IMR-90 (cell line): ENCODE data around the gene OR51B4. TPM values are rescaled to one million over a fixed set of nuclear protein-coding genes. Genes with fewer than 3 reads are reported as not detected.
A peak's percentile ranks its signal among the peaks of the same experiment; 100 is the strongest.

ENCODE experiments used
- ATAC-seq: fragments of 200-7000 bp; cut with Tn5 transposase; 2 replicates; pipeline ENCODE4 v1.9.1; 2020; ENCODE audit warnings: low read depth, mild to moderate bottlenecking, moderate library complexity
- BruUV-seq: library from RNA; stranded (reverse); fragments of 400-500 nt; replicated peaks from 2 replicates; lab custom pipeline; 2021; lab: Mats Ljungman, UMichigan
- CTCF ChIA-PET: fragments of 300-600 bp; formaldehyde crosslinking; extraction: SDS; loops from one replicate; lab custom pipeline; 2021; ENCODE audit warnings: antibody characterized with exemption; lab: Yijun Ruan, JAX
- POLR2A ChIA-PET: fragments of 300-600 bp; sonication (Branson Sonifier 250); formaldehyde crosslinking; loops from one replicate; lab custom pipeline; 2022; ENCODE audit warnings: antibody characterized with exemption; ENCODE audit not compliant: unreplicated experiment; lab: Charles Lee
- DNase-seq: peaks from one replicate; pipeline ENCODE4 v3.0.0; 2013
- H2AFZ ChIP-seq: replicated peaks from 2 replicates; pipeline ENCODE3; 2013; ENCODE audit warnings: low read length, mild to moderate bottlenecking; ENCODE audit not compliant: poor library complexity
- H2AK5ac ChIP-seq: 2 replicates; pipeline ENCODE4 v1.6.1; 2013; ENCODE audit warnings: low read depth, low read length, inconsistent platforms
- H2AK9ac ChIP-seq: replicated peaks from 2 replicates; pipeline ENCODE3; 2013; ENCODE audit warnings: mild to moderate bottlenecking, low read depth, low read length, moderate library complexity; ENCODE audit not compliant: poor library complexity
- H2BK120ac ChIP-seq: 2 replicates; pipeline ENCODE4 v1.6.1; 2013; ENCODE audit warnings: low read depth, low read length, inconsistent platforms
- H2BK15ac ChIP-seq: 3 replicates; pipeline ENCODE4 v1.6.1; 2013; ENCODE audit warnings: low read depth, low read length, inconsistent platforms
- H2BK20ac ChIP-seq: 2 replicates; pipeline ENCODE4 v1.6.1; 2013; ENCODE audit warnings: low read depth, mild to moderate bottlenecking, inconsistent platforms, low read length, moderate library complexity
- H2BK5ac ChIP-seq: 2 replicates; pipeline ENCODE4 v1.6.1; 2013; ENCODE audit warnings: mild to moderate bottlenecking, low read depth, low read length, inconsistent platforms; ENCODE audit not compliant: poor library complexity, severe bottlenecking
- H3K14ac ChIP-seq: replicated peaks from 2 replicates; pipeline ENCODE4 v1.6.1; 2013; ENCODE audit warnings: low read depth, low read length, inconsistent platforms
- H3K18ac ChIP-seq: 2 replicates; pipeline ENCODE4 v1.6.1; 2013; ENCODE audit warnings: low read depth, low read length, control low read depth
- H3K23ac ChIP-seq: 2 replicates; pipeline ENCODE4 v1.6.1; 2013; ENCODE audit warnings: low read depth, low read length, inconsistent platforms
- H3K27ac ChIP-seq: 2 replicates; pipeline ENCODE4 v1.5.1; 2013; ENCODE audit warnings: mild to moderate bottlenecking, control low read depth, low read length; ENCODE audit not compliant: insufficient read depth
- H3K27me3 ChIP-seq: 2 replicates; pipeline ENCODE4 v1.6.1; 2013; ENCODE audit warnings: low read length; ENCODE audit not compliant: control insufficient read depth, insufficient read depth
- H3K36me3 ChIP-seq: 2 replicates; pipeline ENCODE4 v1.6.1; 2013; ENCODE audit warnings: low read length, mixed read lengths; ENCODE audit not compliant: control insufficient read depth, insufficient read depth
- H3K4ac ChIP-seq: 2 replicates; pipeline ENCODE4 v1.6.1; 2013; ENCODE audit warnings: low read depth, low read length, inconsistent platforms
- H3K4me1 ChIP-seq: 2 replicates; pipeline ENCODE4 v1.6.1; 2013; ENCODE audit warnings: low read length, mixed read lengths; ENCODE audit not compliant: control insufficient read depth, insufficient read depth
- H3K4me2 ChIP-seq: 2 replicates; pipeline ENCODE4 v1.6.1; 2013; ENCODE audit warnings: low read depth, mild to moderate bottlenecking, control low read depth, low read length, moderate library complexity
- H3K4me3 ChIP-seq: 2 replicates; pipeline ENCODE4 v1.5.1; 2013; ENCODE audit warnings: low read depth, mild to moderate bottlenecking, control low read depth, low read length, moderate library complexity; ENCODE audit not compliant: insufficient read depth
- H3K56ac ChIP-seq: 2 replicates; pipeline ENCODE4 v1.6.1; 2013; ENCODE audit warnings: low read length, inconsistent platforms; ENCODE audit not compliant: insufficient read depth; ENCODE audit errors: extremely low read depth
- H3K79me1 ChIP-seq, 2 experiments: 2 replicates each; pipeline ENCODE4 v1.6.1; 2013; ENCODE audit warnings: low read length in 2 of 2, inconsistent platforms in 1 of 2, low read depth in 1 of 2
- H3K9ac ChIP-seq: 2 replicates; pipeline ENCODE4 v1.6.1; 2013; ENCODE audit warnings: low read depth, low read length, control low read depth
- H3K9me1 ChIP-seq: 2 replicates; pipeline ENCODE4 v1.6.1; 2013; ENCODE audit warnings: low read length, inconsistent platforms; ENCODE audit not compliant: insufficient read depth
- H3K9me3 ChIP-seq: 2 replicates; pipeline ENCODE4 v1.6.1; 2013; ENCODE audit warnings: low read length; ENCODE audit not compliant: control insufficient read depth, insufficient read depth
- H4K20me1 ChIP-seq: 2 replicates; pipeline ENCODE4 v1.6.1; 2013; ENCODE audit warnings: low read length, inconsistent platforms; ENCODE audit not compliant: insufficient read depth
- H4K5ac ChIP-seq: 2 replicates; pipeline ENCODE4 v1.6.1; 2013; ENCODE audit warnings: mild to moderate bottlenecking, low read depth, low read length, control low read depth
- H4K8ac ChIP-seq, 2 experiments: 2 replicates each; pipeline ENCODE4 v1.6.1; 2013; ENCODE audit warnings: low read depth in 2 of 2, low read length in 2 of 2, control low read depth in 1 of 2, inconsistent platforms in 1 of 2
- H4K91ac ChIP-seq: 2 replicates; pipeline ENCODE4 v1.6.1; 2013; ENCODE audit warnings: low read depth, low read length, inconsistent platforms; ENCODE audit not compliant: insufficient read depth
- BHLHE40 ChIP-seq: fragments of 150-350 bp; IDR thresholded peaks from 2 replicates; pipeline ENCODE4 v1.6.1; 2016; ENCODE audit warnings: mild to moderate bottlenecking, low read depth, low read length
- CEBPB ChIP-seq: IDR thresholded peaks from 2 replicates; pipeline ENCODE4 v1.6.1; 2012; ENCODE audit warnings: low read depth, low read length, improper control_type of control experiment
- ELK1 ChIP-seq: fragments of 150-350 bp; IDR thresholded peaks from 2 replicates; pipeline ENCODE4 v1.6.1; 2016; ENCODE audit warnings: low read depth, mild to moderate bottlenecking, low read length, moderate library complexity, borderline replicate concordance
- SMC3 ChIP-seq: fragments of 150-350 bp; IDR thresholded peaks from 2 replicates; pipeline ENCODE4 v1.6.1; 2016; ENCODE audit warnings: low read depth, mild to moderate bottlenecking, antibody characterized with exemption, low read length, moderate library complexity
- WGBS, 2 experiments: methylation state at CpG; one replicate each; pipeline versions ENCODE4 v1.1.5 to v1.1.7; 2013; ENCODE audit warnings: missing lambda C conversion rate in 2 of 2; ENCODE audit not compliant: insufficient read length in 1 of 2; ENCODE audit errors: extremely low coverage in 2 of 2; 5-methylcytosine and 5-hydroxymethylcytosine counted together
- dilution Hi-C: fragments of 300-500 bp; cut with HindIII; formaldehyde crosslinking; loops from one replicate; pipeline ENCODE4 v1.14.3; 2018; ENCODE audit warnings: low sequenced_read_pairs; ENCODE audit not compliant: unreplicated experiment
- in situ Hi-C: fragments of 300-500 bp; cut with MboI; formaldehyde crosslinking; loops from 3 replicates; pipeline ENCODE4 v1.14.3; 2019; ENCODE audit warnings: low sequenced_read_pairs, inconsistent platforms, mixed read lengths
- intact Hi-C: fragments of 100-400 bp; cut with micrococcal nuclease; formaldehyde crosslinking; loops from 2 replicates; pipeline ENCODE4 v1.10.0; 2022
- polyA plus RNA-seq, 3 experiments: library from polyadenylated mRNA; depleted of rRNA; stranded (reverse); fragments of >200 nt; gene quantifications; 2 replicates each; pipeline ENCODE4 v1.2.3, GENCODE V29; 2012; ENCODE audit warnings: low replicate concordance in 1 of 3
- total RNA-seq: library from RNA; depleted of rRNA; stranded (reverse); fragments of >200 nt; gene quantifications from 2 replicates; pipeline ENCODE4 v1.2.3, GENCODE V29; 2012

OR51B4 gene
- total and polyA plus RNA-seq, 2 of the 4 experiments (the other 2 are of a cell fraction), result not detected

GRCh38 chr11:5351208-5351607, 49.5 kb upstream of the OR51B4 start, which contains the start of gene OR51B6 (continued):
- TF ChIP-seq ELK1 (no peak), SMC3 (no peak)

- ChIA-PET CTCF (interaction anchor here (0.9 kb wide), 1 partner anchor 14 kb away, joined by 3 read pairs; no protein-coding TSS in a partner anchor), POLR2A (no interaction called here)
- Histone ChIP-seq H3K9me1 (no peaks in the 10 kb centered on the region), H3K9me3 (no peaks in the 10 kb centered on the region), H3K4me3 (no peak overlapping the region), H2BK120ac (peak overlapping the region; percentile 97), H3K27me3 (no peaks in the 10 kb centered on the region), H2BK20ac (peak overlapping the region; percentile 98), H3K4ac (peak overlapping the region; percentile 90), H3K9ac (peak overlapping the region; percentile 54; the same call in 1 of the 2 replicates), H2BK15ac (peak overlapping the region; percentile 74; the same call in 2 of the 3 replicates), H3K23ac (peak overlapping the region; percentile 80; the same call in 1 of the 2 replicates), H2AK5ac (peak overlapping the region; percentile 85), H4K5ac (peak overlapping the region; percentile 98), H3K18ac (peak overlapping the region; percentile 98), H2AFZ (no peak overlapping the region), H2BK5ac (peak overlapping the region; percentile 99), H4K91ac (peak overlapping the region; percentile 81), H3K36me3 (no peaks in the 10 kb centered on the region), H3K79me1 (no peaks in the 10 kb centered on the region), H4K8ac (peak overlapping the region; percentile 56 to 94), H3K27ac (peak overlapping the region; percentile 52), H3K14ac (peak overlapping the region; percentile 93; the same call in 1 of the 2 replicates), H2AK9ac (no peak overlapping the region), H3K4me1 (peaks cover 9% of the 10 kb centered on the region; the same call in 1 of the 2 replicates), H4K20me1 (no peaks in the 10 kb centered on the region), H3K4me2 (no peak overlapping the region), H3K56ac (0 out of 2 replicates have a peak overlapping the region, but pooled peaks have one; percentile 10)
- no TSS peak for BruUV-seq
- DNase-seq (no peak), ATAC-seq (no peak)
- TF ChIP-seq CEBPB (peak; percentile 75), BHLHE40 (no peak)
- dilution Hi-C loops, result no loop called here
- in situ Hi-C loops, result no loop called here
- intact Hi-C loops, result no loop called here
- WGBS, 2 experiments, result no CpG with 5 or more reads among the region's 1 CpG
Measured at GRCh38 chr11:5349550-5349949, 47.8 kb upstream of the OR51B4 start.
